SK-N-SH (cell line): ENCODE measurements around the gene TES.

Experiments used
- EP300 ChIP-seq, 2 experiments: IDR thresholded peaks; 2 replicates each; pipeline versions ENCODE4 v1.4.0 to v1.6.1; 2012; ENCODE audit warnings: borderline replicate concordance in 1 of 2, low read depth in 1 of 2, low read length in 1 of 2
- TF ChIP-seq, protein P1 (sequence below): fragments of 200-600 bp; sonication (generic); IDR thresholded peaks from 2 replicates; pipeline ENCODE4 v1.6.1; 2017; ENCODE audit warnings: antibody characterized with exemption, mild to moderate bottlenecking, moderate library complexity

DNA sequence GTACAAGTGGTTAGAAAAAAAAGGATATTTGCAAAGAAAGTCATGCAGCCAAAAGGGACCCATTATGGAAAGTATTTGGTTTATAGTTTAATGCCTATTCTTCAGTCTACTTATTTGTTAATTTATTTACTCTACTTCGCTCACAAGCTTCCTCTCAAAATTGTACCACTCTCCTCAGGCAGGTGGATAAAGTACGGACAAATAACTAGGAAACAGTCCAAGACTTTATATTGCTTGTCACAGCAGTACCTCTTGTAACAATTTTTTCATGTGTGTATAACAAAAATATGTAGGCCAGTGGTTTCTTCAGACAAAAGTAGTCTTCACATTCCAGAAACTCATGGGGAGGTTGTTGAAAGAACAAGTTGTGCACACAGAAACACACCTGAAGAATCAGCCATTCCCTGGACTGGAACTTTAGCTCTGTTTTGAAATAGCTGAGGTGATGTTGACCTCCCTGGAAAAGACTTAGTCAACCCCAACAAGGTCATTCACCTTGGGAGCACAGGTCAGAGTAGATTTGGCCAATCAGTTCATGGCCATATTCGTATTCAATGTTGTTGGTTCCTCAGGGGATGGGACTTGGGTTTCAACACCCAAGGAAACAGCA, 73.4 kb downstream of the TES start:
- TF ChIP-seq, protein P1, sequence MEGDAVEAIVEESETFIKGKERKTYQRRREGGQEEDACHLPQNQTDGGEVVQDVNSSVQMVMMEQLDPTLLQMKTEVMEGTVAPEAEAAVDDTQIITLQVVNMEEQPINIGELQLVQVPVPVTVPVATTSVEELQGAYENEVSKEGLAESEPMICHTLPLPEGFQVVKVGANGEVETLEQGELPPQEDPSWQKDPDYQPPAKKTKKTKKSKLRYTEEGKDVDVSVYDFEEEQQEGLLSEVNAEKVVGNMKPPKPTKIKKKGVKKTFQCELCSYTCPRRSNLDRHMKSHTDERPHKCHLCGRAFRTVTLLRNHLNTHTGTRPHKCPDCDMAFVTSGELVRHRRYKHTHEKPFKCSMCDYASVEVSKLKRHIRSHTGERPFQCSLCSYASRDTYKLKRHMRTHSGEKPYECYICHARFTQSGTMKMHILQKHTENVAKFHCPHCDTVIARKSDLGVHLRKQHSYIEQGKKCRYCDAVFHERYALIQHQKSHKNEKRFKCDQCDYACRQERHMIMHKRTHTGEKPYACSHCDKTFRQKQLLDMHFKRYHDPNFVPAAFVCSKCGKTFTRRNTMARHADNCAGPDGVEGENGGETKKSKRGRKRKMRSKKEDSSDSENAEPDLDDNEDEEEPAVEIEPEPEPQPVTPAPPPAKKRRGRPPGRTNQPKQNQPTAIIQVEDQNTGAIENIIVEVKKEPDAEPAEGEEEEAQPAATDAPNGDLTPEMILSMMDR = no peak
- TF ChIP-seq EP300 (IDR thresholded peaks at IDR 0.05; ENCODE audit: borderline replicate concordance in 1 of 2, low read depth in 1 of 2, low read length in 1 of 2) = no peak
